Measurements from ENCODE around the gene GCAT.

The GCAT gene

GRCh38 chr22:37807410-37808293, at the start of gene GCAT:
Gene GCAT (plus strand): TSS chr22:37807934. CDS start chr22:37807968, 34 bp downstream.
- DNase-seq: peak; percentile 90

GRCh38 chr22:37758694-37759093, 49.0 kb upstream of the GCAT start:
- DNase-seq: no peak

GRCh38 chr22:37759281-37759680, 48.5 kb upstream of the GCAT start:
- no peak for DNase-seq

GRCh38 chr22:37760152-37760551, 47.6 kb upstream of the GCAT start:
- no peak for DNase-seq

GRCh38 chr22:37762389-37762836, 45.3 kb upstream of the GCAT start:
- no peak for DNase-seq

- DNase-seq: no peak
Measured at GRCh38 chr22:37763012-37763411, 44.7 kb upstream of the GCAT start.

- no peak for DNase-seq
Measured at GRCh38 chr22:37763652-37764051, 44.1 kb upstream of the GCAT start.

GRCh38 chr22:37764622-37765021, 43.1 kb upstream of the GCAT start:
- no peak for DNase-seq

GRCh38 chr22:37765498-37765897, 42.2 kb upstream of the GCAT start:
- DNase-seq: no peak

GRCh38 chr22:37765953-37766576, 41.7 kb upstream of the GCAT start:
- no peak for DNase-seq

GRCh38 chr22:37768273-37768672, 39.5 kb upstream of the GCAT start:
- no peak for DNase-seq

GRCh38 chr22:37769056-37769455, 38.7 kb upstream of the GCAT start:
- DNase-seq: no peak

GRCh38 chr22:37771081-37771480, 36.7 kb upstream of the GCAT start:
- DNase-seq: no peak

GRCh38 chr22:37771702-37772427, 35.9 kb upstream of the GCAT start:
- DNase-seq: no peak

GRCh38 chr22:37774728-37775127, 33.0 kb upstream of the GCAT start:
- no peak for DNase-seq

- no peak for DNase-seq
Measured at GRCh38 chr22:37775785-37776638, 31.7 kb upstream of the GCAT start.

GRCh38 chr22:37776639-37777005, 31.1 kb upstream of the GCAT start:
- no peak for DNase-seq

- no peak for DNase-seq
Measured at GRCh38 chr22:37777122-37777687, 30.5 kb upstream of the GCAT start.

- DNase-seq: no peak
Measured at GRCh38 chr22:37778370-37779009, 29.2 kb upstream of the GCAT start.

- no peak for DNase-seq
Measured at GRCh38 chr22:37781434-37782059, 26.2 kb upstream of the GCAT start.

Data from NCI-H1048 (cell line).